ENCODE results near the gene ARPIN.
"Not testable (repeated sequence)": the region's sequence is repeated elsewhere in the genome, so short reads cannot be mapped to it uniquely, and the experiment has no call there.

The ARPIN gene

DNA sequence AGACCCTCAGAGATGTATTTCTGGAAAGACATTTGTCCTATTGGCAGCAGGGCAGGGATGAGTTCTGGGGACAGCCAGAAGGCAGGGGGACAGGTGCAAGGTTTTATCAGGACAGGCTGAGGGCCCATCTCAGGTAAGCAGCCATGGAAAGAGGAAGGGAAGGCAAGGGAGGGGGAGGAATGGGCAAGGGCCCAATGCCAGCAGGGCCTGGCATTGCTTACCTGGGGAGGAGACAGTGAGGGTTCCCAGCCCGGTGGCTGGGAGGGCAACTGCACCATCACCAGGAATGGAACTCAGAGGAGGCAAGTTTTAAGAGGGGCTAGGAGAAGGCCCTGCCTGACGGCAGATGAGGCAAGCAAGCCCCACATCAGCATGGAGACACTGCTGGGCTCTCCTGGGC is 3.1 kb downstream of the ARPIN start:
- no peak for DNase-seq

DNA sequence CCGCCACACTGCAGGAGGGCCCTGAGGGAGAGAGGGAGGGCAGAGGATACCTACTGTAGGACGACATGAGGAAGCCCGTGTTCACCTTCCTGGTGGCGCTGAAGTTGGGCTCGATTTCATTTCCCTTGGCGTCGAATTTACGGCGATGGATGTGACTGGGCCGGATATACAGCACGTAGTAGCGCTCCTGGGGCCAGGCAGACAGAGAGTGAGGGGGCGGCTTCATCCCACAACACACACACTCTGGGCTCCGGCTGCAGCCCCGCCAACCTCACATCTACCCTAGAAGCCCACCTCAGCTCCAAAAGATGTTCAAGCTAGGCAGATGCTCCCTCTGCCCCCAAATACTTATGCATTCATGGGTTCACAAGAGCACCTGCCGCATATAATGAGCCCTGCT is 4.5 kb downstream of the ARPIN start:
- DNase-seq, result no peak

DNA sequence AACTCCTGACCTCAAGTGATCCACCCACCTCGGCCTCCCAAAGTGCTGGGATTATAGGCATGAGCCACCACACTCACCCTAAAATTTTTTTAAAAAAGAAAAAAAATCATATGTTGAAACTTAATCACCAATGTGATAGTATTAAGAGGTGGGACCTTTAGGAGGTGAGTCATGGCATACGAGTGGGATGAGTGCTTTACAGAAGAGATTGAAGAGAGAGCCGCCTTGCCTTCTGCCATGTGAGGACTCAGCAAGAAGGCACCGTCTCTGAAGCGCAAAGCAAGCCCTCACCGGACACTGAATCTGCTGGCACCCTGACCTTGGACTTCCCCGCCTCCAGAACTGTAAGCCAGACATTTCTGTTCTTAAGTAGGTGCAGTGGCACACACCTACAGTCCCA is 5.5 kb downstream of the ARPIN start:
- DNase-seq, result no peak

DNA sequence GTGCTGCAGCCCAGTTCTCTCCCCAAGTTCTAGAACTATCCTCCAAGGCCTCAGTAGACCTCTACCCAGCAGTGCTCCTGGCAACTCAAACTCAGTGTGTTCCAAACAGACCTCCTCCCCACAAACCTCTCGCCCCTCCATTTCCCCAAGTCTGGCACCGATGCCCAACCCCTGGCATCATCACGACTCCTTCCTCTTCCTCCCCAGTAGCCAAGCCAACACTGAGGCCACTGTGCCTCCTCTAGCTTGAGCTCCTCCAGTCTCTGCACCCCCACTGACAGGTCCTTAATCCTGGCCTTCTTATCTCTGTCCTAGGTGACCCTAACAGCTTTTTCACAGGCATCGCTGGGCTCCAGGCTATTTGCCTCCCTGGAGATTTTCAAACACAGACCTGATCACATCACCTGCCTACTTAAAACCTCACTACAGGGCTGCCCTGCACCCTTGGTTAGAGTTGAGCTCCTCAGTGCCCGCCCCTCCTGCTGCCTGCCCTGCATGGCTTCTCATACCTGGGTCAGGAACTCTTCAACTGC is 6.8 kb downstream of the ARPIN start:
- no peak for DNase-seq

DNA sequence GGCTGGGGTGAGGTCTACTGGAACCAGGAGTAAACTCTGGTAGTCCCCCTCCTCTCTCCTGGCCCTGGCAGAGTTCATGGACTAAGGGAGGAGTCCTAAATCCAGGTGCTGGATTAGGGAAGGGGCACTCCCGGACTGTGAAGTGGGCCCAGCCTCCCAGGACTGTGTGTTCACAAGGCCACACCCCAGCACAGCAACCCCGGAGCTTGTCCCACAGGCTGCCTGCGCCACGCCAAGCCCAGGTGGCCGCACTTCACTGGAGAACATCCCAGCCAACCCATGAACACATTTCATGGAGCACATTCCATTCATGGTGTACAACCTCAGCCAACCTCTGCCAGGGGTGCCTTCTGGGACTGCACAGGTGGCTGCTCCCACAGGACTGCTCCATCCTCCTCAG is 8.2 kb downstream of the ARPIN start:
- DNase-seq, result no peak

DNA sequence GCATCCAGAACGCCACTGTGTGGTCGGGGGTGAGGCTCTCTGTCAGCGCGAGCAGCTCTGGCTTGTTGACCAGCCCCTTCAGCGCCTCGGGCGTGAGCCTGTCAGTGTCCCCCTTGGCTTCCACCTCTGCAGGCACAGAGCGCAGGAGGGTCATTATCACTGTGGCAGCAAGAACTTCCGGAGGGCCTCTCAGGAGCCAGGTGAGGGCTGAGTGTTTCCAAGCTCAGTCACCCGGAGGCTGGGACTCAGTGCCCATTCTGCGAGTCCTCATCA is 9.0 kb downstream of the ARPIN start:
- DNase-seq, result no peak

DNA sequence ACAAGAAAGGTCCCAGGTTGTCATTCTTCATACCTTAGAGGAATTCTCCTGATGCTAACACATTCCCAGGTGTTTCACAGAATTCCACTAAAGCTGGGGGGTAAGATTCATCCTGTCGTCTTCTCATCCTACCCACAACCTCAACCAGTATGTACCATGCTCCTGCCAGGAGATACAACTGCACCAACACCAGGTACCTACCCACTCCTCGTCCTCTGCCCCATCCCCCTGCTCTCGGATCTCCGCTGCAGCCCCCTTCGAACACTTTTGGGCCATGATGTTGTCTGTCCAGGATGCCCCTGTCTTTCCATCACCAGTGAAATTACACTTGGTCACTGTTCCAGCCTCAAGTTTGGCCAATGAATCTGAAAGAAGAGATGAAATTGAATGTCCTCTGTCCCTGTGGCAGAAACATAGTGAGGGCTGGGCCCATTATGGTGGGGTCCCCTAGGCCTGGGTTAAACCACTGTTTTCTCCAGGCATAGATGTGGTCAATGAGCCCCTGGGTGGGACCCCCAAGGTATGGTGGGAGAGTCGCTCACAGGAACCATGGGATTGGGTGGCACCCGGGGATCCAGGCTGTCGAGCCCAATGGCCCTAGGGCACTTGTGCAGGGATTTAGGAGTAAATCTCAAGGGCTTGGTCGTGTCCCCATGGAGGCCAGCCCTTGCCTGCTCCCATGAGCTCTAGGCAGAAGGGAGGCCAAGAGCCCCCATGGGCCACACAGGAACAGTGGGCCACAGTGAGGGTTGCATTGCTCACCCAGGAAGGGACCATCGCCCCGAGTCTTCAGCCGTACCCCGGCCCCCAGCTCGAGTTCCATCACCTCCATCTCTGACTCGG is 9.5 kb downstream of the ARPIN start:
- DNase-seq, result no peak

DNA sequence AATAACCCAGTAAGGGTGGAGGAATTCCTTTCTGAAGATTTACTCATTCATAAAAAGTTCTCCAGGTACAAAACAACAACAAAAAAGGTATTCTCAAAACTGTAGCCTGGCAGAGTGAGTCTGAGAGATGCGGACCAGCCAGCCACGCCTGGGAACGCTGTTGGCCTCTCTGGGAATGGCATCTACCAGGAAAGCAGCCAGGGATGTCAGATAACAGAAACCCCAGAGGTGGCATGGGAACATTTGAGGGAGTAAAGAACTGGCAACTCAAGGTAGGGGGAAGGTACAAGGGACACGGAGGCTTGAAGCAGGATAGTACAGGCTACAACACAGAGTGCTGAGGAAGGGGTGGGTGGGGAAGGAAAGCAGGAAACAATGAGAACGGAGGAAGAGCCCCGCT is 11.9 kb downstream of the ARPIN start:
- DNase-seq, result no peak

DNA sequence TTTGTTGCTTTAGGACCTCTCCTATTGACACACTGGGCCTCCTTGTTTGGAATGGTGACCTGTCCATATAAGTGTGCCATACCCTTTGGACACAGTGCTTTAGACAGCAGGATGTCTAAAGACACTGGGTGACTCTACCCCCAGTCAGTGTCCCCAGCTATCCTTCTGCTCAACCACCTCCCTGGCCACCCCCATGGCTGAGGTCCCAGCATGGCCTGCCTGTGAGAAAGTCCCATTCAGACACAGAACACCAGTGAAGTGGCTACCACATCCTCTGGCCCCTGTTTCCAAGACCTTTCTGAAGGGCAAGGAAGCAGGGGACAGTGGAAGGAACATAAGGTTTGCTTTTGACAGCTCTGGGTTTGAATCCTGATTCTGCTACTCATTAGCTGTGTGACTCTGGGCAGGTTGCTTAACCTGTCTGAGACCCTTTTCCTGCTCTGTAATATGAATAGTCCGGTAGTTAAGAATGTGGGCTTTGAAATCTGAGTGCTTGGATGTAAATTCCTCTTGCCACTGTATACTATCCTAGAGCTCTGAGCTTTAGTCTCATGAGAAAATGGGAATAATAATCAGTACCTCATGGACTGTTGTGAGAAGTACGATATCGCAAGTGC is 12.7 kb downstream of the ARPIN start:
- DNase-seq, result no peak

DNA sequence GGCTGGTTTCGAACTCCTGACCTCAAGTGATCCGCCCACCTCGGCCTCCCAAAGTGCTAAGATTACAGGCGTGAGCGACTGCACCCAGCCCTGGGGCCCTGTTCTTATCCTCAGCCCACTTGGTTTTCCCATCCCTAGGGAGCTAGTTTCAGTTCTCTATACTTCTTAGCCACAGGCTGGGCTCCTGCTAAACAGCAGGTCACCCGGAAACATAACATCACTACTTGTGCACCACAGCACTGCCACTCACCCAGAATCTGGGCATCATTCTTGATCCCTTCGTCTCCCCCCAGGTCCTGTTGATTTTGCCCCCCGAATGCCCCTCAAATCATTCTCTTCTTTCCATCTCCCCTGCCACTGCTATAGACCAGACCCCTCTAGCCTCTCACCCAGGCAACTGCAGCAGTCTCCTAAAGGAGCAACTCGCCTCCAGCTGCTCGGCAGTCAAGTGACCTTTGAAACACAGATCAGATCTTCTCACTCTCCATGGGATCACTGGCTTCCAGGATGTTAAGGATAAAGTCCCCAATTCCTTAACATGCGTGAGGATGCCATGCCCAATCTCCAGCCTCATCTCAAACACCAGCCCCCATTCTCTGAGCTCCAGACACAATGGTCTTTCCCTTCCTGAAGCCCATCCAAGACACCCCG is 13.3 kb downstream of the ARPIN start:
- DNase-seq, result no peak

DNA sequence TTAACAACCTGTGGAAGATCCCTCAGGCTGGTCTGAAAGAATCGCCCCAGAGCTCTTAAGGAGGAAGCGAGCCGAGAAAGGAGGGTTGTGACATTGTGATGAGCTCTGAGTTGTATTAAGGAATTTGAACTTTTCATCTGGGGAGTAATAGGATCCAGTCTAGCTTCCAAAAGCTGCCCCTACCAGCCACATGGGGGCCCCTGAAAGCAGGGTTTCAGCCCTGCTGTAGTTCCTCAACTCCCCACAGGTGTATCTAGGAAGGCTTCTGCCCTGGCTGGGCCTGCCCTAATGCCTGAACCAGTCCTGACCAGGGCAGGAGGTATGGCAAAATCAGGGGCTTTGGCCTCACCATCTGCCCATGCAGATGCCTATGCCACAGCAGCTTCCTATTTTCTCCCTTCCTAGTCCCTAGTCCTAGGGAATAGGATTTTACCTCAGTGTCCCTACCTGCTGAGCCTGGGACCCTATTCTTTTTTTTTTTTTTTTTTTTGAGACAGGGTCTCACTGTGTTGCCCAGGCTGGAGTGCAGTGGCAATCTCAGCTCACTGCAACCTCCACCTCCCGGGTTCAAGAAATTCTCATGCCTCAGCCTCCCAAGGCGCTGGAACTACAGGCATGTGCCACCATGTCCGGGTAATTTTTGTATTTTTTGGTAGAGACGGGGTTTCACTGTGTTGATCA is 14.0 kb downstream of the ARPIN start:
- no peak for DNase-seq

DNA sequence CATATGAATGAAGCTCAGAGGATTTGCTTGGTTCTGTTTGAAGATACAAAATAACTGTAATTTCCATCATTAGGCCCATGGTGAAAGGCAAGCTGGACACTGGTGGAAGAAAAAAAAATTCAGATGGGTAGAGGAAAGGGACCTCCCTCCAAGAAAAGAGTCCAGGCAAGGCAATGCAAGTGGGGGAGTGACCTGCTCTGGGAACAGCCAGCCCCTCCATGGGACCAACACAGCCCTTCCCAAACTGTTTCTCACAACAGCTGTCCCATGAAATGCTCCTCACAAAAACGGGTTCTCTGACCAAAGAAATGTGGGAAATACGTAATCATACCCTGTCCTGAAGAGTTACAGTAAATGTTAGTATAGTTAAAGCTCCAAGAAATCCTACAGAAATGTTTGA is 14.6 kb downstream of the ARPIN start:
- DNase-seq, result no peak

DNA sequence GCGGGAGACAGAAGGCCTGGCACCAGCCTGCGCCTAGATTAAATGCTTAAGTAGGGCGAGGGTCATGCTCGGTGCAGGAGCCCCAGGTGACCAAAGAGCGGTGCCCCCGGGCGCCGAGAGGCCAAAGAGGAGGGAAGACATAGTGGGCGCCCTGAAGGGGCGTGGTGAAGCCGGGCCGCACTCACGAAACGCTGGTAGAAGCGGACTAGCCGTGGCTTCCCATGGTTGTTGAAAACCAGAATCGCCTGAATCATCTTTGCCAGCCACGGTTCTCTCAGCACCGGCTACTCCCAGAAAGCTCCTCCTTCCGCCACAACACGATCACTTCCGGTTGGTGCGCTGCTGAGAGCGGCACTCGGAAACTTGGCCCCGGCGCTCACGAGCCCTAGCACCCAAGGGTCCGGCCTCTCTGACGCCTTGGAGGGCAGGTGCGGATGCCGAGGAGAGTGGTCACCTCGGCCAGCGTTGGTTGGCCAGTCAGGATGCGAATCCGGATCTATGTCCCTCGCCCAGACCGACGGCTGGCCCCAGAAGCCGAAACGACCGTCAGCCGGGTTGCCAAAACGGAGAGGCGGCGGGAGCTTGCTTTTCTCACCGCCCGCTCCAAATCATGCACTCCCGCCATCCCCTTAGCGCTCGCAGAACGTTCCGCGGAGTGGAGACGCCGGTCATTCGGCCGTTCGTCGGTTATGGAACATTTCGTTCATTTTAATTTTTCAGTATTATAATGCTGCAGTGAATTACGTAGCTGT is 18.9 kb downstream of the ARPIN start, which contains the start of gene AP3S2:
TSS of gene AP3S2 (minus strand) at position 299 of the 752 bp plus-strand sequence. CDS start at position 254, 45 bp downstream.
- peak; percentile 94 for DNase-seq

DNA sequence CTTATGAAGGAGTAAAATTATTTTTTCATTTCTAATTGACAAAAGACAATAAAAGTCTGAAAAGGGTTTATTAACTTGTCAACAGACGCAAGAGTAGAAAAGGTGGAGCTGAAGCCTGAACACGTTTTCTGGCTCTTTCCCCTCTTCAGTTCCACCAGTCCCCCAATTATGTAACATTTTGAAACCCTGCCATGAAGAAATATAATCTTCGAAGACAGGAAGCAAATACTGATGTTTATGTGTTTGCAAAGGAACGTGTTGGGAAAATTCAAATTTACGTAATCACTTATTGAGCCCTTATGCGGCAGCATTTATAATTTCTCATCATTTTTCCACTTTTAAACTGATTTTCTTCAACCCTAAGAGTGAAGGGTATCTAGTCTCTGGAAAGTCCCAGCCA is 19.7 kb downstream of the ARPIN start:
- DNase-seq, result no peak

DNA sequence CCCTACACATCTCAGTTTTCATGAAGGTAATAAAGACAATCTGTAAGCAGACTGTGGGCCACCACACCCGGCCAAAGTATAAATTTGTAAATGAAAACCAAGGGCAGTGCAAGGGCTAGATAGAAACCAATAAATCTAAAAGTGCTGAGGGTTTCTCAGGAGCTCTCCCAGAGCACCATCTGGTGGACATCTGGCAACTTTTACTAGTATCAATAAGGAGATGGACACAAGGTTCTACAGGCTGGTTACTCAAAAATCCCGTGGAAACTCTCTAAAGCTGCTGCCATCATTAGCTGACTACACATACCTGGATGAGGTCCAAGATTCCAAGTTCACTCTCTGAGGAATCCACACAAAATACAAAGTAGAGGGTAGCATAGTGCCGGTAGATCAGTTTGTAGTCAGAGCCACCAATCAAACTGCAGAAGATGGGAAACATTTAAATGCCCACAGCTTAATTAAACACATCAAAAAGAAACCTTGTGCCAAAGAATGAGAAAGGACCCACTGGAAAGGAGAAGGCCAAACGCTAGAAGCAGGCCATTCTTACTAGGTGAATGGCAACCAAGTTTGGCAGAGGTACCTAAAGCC is 24.4 kb downstream of the ARPIN start:
- no peak for DNase-seq

DNA sequence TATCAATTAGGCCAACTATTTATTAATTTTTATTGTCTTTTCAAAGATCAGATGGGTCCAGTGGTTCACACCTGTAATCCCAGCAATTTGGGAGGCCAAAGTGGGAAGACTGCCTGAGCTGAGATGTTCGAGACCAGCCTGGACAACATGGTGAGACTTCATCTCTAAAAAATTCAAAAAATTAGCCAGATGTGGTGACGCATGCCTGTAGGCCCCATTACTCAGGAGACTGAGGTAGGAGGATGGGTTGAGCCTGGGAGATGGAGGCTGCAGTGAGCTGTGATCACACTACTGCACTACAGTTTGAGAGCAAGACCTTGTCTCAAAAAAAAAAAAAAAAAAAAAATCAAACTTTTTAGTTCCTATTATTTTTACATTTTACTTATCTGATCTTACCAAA is 27.1 kb downstream of the ARPIN start:
- DNase-seq, result no peak

DNA sequence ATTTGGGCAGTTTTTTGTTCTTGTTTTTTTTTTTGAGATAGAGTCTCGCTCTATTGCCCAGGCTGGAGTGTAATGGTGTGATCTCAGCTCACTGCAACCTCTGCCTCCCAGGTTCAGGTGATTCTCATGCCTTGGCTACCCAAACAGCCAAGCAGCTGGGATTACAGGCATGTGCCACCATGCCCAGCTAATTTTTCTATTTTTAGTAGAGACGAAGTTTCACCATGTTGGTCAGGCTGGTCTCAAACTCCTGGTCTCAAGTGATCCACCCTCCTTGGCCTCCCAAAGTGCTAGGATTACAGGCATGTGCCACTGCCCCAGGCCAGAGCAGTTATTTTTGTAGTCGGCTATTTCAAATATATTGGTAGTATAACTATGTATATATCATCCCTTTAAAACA is 27.6 kb downstream of the ARPIN start:
- DNase-seq, result not testable (repeated sequence)

DNA sequence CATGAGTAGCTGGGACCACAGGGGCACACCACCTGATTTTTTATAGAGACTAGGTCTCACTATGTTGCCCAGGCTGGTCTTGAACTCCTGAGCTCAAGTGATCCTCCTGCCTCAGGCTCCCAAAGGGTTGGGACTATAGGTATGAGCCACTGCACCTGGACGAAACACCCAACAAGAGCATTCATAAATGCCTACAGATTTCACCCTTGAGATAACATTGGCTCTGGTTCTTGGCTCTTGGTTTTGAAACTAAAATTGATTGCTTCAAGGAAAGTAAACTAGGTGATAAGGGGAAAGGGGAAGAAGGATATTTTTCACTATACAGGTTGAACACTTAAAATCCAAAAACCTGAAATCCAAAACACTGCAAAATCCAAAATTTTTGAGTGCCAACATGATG is 29.2 kb downstream of the ARPIN start:
- DNase-seq, result no peak

DNA sequence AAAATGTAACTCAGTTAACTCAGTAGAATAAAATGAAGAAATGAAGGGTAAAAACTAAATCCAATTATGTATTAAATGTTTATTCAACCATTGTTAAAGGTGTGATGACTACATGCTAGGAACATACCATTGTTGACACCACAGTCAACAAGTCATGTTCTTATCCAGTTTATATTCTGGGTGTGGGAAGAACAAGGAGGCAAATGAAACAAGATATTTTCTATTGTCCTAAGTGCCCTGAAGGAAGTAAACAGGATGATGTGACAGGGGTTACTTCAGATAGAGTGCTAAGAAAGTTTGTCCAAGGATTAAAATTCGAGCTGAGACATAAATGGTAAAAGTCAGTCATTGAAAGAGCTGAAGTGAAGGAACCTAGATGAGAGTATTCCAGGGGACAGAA is 32.0 kb downstream of the ARPIN start:
- no peak for DNase-seq

DNA sequence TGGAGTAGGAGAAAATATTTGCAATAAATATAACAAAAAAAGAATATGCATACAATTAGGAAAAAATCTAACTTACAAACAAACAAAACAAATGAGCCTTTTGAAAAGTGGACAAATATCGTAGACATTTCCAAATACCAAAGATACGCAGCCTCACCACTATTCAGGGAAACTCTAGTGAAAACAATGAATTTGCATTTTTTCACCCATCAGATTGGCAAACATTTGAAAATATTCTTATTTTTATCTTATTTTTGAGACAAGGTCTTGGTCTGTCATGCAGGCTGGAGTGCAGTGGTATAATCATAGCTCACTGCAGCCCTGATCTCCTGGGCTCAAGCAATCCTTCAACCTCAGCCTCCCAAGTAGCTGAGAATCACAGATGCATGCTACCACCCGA is 34.4 kb downstream of the ARPIN start:
- no peak for DNase-seq

DNA sequence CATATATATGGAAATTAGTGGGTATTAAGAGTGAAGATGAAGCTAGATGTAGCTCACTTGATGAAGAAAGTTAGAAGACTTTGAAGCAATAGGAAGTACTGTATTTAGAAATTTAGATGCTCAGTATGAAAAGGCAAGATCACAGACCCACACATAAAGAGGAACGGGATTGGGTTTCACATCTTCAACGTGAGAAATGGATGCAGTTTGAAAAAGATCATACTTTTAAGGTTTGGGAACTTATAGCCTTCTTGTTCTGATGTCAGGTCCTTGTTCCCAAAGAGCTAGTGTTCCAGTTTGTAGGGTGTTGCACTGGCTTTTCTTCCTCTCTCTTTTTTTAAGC is 35.7 kb downstream of the ARPIN start:
- DNase-seq, result no peak

DNA sequence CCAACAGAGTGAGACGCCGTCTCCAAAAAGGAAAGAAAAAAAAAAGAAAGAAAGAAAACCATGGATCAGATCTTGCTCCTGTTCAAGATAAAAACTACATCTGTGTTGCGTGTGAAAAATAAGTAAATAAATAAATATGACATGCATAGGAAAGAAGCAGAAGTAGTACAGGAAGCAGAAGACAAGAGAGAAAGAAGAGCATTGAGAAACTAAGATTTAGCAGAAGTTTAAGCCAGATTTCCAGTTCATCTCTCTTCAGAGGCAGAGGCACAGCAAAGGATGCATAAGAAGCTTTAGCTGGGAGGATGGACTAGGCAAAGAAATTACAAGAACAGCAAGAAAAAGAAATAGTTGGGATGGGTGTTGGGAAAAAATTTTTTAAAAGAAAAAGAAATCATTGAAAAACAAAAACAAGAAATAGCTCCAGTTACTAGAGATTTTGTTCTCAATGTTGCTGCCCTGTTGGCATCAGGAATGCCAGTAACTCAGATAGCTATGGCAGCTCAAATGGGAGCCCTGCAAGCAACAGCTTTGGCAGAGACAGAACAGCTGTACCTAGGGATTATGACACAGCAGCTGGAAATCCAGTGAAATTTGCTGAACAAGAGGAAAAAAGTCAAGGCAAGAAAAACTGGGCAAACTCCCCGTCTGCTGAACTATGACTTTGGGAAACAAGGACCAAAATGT is 36.2 kb downstream of the ARPIN start:
- DNase-seq, result no peak
